SU-DHL-6 (cell line): Measurements from ENCODE around the gene GALR2.

Source experiments
- EZH2phosphoT487 ChIP-seq: fragments of 200-600 bp; sonication (generic), shearing (Covaris generic); conservative IDR thresholded peaks from 2 replicates; pipeline ENCODE4 v1.6.1; 2018; ENCODE audit warnings: mild to moderate bottlenecking, antibody characterized with exemption, low read length, moderate library complexity, mixed read lengths
- TF ChIP-seq, protein P1 (sequence below): fragments of 200-600 bp; sonication (generic); IDR thresholded peaks from one replicate; pipeline ENCODE4 v1.5.1; 2017; ENCODE audit warnings: antibody characterized with exemption, mild to moderate bottlenecking, low read length, moderate library complexity; ENCODE audit not compliant: insufficient read depth, poor library complexity, severe bottlenecking

DNA sequence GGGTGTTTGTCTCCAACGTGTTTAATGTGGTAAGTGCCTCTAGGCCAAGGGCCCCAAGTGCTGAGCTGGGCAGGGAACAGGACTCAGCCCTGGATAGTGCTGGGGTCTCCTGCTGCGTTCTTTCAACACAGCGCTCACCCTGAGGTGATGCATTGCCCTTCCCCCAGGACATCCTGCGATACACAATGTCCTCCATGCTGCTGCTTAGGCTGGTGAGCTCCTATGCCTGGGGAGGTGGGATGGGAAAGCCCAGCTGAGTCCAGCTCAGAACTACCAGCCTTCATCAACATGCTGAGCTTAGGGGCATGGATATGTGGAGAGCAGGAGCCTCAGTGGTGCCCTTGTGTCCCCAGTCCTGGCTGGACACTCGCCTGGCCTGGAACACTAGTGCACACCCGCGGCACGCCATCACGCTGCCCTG is 5.0 kb downstream of the GALR2 start:
- TF ChIP-seq, protein P1, sequence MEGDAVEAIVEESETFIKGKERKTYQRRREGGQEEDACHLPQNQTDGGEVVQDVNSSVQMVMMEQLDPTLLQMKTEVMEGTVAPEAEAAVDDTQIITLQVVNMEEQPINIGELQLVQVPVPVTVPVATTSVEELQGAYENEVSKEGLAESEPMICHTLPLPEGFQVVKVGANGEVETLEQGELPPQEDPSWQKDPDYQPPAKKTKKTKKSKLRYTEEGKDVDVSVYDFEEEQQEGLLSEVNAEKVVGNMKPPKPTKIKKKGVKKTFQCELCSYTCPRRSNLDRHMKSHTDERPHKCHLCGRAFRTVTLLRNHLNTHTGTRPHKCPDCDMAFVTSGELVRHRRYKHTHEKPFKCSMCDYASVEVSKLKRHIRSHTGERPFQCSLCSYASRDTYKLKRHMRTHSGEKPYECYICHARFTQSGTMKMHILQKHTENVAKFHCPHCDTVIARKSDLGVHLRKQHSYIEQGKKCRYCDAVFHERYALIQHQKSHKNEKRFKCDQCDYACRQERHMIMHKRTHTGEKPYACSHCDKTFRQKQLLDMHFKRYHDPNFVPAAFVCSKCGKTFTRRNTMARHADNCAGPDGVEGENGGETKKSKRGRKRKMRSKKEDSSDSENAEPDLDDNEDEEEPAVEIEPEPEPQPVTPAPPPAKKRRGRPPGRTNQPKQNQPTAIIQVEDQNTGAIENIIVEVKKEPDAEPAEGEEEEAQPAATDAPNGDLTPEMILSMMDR, result no peak
- no peak for TF ChIP-seq EZH2phosphoT487
